Bladder microvascular endothelial cell (primary cell): Measurements from ENCODE around the gene BRICD5. TPM values are rescaled to one million over a fixed set of nuclear protein-coding genes. Genes with fewer than 3 reads are reported as not detected.

ENCODE experiments used
- total RNA-seq: library from RNA; depleted of rRNA; stranded (reverse); fragments of >200 nt; gene quantifications from 2 replicates; pipeline ENCODE4 v1.2.3, GENCODE V29; 2014

The BRICD5 gene
- 2.1 and 5.0 TPM in 2 replicates for total RNA-seq

DNA sequence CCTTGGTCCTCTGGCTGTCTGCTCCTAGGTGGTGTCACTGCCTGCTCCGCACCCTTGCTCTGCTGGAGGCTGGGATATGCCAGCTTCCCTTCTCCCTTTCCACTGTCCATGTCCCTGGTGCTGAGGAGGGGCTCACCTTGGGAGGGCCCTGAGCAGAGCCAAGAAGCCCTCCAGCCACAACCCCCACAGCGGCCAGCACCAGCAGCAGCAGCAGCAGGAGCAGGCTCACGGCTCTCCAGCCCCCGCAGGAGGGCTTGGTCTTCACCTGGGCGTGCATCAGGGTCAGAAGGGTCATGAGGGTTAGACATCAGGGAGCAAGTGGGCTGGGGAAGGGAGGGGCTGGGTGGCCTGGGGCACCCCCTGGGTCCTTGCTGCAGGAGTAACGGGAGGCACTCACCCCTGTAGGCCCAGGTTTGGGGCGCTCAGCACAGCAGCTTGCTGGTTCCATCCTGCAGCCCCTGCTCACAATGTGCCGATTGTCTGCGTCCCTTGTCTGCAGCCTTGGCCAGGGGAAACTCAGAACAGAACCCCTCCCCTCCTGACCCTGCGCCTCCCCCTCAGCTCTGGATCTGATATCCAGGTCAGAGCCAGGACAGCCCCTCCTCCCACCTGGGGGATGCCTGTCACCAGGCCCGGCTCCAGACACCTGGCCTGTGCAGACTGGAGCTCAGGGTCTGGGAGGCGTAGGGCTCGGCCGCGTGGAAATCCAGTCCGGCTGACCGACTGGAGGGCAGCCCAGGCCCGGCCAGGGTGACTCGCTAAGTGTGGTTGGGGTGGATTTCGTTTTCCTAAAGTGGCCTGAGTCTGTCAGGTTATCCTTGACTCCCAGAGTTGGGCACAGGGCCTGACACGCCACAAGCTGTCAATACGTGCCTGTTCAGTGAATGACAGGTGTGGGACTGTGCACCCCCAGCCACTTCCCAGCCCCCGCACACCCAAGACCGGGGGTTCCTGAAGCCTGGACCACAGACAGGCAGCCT, at the start of gene BRICD5:
Gene BRICD5, minus strand, starts transcription at position 478 of the 980 bp plus-strand sequence. Its CDS starts 30 bp downstream, at position 448.

GRCh38 chr16:2251296-2252111, 40.8 kb upstream of the BRICD5 start, which contains the start of gene ECI1:
ECI1 (minus strand) TSS chr16:2251587; CDS start chr16:2251566, 21 bp downstream.

DNA sequence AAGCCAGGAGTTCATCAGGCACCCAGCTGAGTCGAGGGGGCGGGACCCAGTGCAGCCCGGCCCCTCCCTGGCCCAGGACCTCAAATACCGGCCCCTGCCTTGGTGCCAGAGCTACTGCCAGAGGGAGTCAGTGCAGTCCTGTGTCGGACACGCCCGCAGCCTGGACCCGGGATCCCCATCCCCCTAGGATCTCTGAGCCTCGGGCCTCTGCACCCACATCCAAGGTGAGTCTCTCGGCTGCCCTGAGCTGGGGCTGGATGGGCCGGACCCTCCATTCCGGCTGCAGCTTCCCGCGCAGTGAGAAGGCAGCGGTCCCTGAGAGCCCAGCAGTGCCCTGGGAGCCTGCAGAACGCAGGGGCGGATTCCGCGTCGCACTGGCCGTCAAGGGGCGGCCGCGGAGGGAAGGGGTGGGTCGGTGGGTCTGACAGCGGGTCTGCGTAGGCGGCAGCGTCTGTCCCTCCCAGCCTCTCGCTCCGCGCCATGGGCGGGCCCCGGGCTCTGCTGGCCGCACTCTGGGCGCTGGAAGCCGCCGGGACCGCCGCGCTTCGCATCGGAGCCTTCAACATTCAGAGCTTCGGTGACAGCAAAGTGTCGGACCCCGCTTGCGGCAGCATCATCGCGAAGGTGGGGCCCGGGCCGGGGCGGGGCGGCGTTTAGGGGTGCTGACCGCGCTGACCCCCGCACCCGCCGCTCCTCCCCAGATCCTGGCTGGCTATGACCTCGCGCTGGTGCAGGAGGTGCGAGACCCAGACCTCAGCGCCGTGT, 25.9 kb upstream of the BRICD5 start, which contains the start of gene DNASE1L2:
Gene DNASE1L2, plus strand, starts transcription at position 108 of the 765 bp plus-strand sequence. Its CDS starts 373 bp downstream, at position 481.

GRCh38 chr16:2223221-2223941, 12.7 kb upstream of the BRICD5 start, which contains the start of gene E4F1:
E4F1 (plus strand) TSS chr16:2223591; CDS start chr16:2223614, 23 bp downstream.

GRCh38 chr16:2214719-2214968, 4.0 kb upstream of the BRICD5 start, which contains the start of gene PGP:
PGP (minus strand) TSS chr16:2214840; CDS start chr16:2214777, 63 bp downstream.

DNA sequence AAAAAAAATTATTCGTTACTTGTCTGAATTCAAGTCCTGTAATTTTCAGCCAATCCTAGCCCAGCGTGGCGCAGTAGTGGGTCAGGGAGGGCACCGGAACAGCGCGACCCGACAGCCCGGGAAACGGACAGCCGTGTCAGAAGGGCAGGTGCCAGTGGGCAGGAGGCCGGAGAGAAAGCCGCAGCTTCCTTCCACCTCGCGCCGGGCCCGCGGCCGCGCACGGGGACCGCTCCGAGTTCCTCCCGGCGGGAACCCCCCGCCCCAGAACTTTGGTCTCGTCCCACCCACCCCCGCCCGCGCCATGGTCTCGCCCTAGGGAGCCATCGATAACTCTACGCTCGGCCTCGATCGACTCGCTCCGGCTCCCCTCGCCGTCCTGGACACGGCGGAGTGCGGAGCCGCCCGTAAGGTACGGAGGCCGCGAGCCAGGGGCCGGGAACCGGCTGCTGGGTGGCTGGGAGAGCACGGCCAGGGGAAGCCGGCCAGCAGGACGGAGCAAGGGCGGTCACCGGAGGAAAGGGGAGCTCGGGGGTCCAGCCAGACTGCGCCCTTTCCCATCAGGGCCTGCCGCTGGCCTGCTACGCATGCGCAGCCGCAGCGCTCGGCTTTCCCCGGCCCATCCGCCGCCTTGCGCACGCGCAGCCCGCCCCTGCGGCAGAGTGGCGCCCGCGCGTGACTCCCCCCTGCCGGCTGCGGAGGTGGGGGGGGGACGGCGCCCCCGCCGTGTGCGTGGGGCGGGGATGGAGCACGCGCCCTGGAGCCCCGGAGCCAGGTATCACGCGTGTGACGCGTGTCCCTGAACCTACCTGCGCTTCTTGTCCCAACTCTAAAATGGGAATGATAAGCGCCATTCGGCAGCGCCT, 5.3 kb downstream of the BRICD5 start, which contains the start of gene MLST8:
Gene MLST8, plus strand, starts transcription at position 351 of the 863 bp plus-strand sequence. CDS start 632 bp downstream, outside the sequence.

DNA sequence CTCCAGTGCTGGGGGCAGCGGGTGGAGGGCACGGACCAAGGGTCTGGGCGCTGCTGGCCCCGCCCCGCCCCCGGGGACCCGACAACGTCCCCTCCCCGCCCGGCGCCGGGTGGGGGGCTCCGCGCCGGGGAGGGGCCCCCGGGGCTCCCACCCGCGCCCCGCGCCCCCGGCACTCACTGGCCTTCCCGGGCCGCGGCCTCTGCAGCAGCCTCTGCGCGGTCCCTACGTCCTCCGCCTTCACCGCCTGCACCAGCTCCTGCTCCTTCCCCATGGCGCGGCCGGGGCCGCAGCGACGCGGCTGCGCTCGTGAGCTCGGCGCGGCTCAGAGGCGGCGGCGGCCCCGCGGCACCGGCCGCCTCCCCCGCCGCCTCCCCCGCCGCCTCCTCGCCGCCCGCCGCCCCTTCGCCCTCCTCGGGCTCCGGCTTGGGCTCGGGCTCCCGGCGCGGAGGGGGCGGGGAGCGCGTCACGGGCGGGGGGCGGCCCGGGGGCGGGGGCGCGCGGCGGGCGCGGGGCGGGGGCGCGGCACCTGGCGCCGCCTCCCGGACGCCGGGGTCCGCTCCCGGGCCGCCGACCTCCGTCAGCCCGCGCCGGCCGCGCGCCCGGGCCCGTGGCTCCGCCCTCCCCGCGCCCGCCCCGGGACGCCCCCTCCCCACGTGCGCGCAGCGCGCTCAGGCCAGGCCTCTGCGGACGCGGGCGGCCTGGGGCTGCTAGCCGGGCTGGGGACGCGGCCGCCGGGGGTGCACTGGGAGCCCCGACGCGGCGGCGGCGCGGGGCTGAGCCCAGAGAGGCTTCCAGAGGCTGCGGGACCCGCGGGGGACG, 14.3 kb downstream of the BRICD5 start, which contains the start of gene CASKIN1:
Gene CASKIN1, minus strand, starts transcription at position 444 of the 819 bp plus-strand sequence. Its CDS starts 173 bp downstream, at position 271.

Other genes with a start within 250 kb of the BRICD5 start
- 1,957 and 2,987 TPM in 2 replicates for gene RPS2, start 246.0 kb downstream of the BRICD5 start, total RNA-seq
- gene RNF151, start 244.0 kb downstream of the BRICD5 start, total RNA-seq = not detected in 2 replicates
- 33.7 and 61.0 TPM in 2 replicates for gene TBL3, start 238.8 kb downstream of the BRICD5 start, total RNA-seq
- 0.13 and 0.16 TPM in 2 replicates for gene NOXO1, start 229.4 kb downstream of the BRICD5 start, total RNA-seq
- 11.1 and 12.3 TPM in 2 replicates for gene GFER, start 226.7 kb downstream of the BRICD5 start, total RNA-seq
- 0.65 and 2.8 TPM in 2 replicates for gene SYNGR3, start 220.9 kb downstream of the BRICD5 start, total RNA-seq
- gene ZNF598, start 201.0 kb downstream of the BRICD5 start, total RNA-seq = 11.2 and 24.5 TPM in 2 replicates
- gene NPW, start 191.1 kb downstream of the BRICD5 start, total RNA-seq = 0.16 TPM in 1 of 2 replicates, not detected in the other
- 52.4 and 55.7 TPM in 2 replicates for gene NHERF2, start 184.0 kb downstream of the BRICD5 start, total RNA-seq
- 23.5 and 61.5 TPM in 2 replicates for gene NTHL1, start 163.0 kb downstream of the BRICD5 start, total RNA-seq
- 32.4 and 79.5 TPM in 2 replicates for gene TSC2, start 162.9 kb downstream of the BRICD5 start, total RNA-seq
- gene PKD1, start 75.0 kb downstream of the BRICD5 start, total RNA-seq = 36.4 and 82.1 TPM in 2 replicates
- 0.49 and 0.88 TPM in 2 replicates for gene RAB26, start 62.2 kb downstream of the BRICD5 start, total RNA-seq
- 59.9 and 113 TPM in 2 replicates for gene TRAF7, start 55.1 kb downstream of the BRICD5 start, total RNA-seq
- 0.50 TPM in 1 of 2 replicates, not detected in the other for gene CASKIN1, start 14.3 kb downstream of the BRICD5 start, total RNA-seq
- gene MLST8, start 5.4 kb downstream of the BRICD5 start, total RNA-seq = 10.5 and 12.0 TPM in 2 replicates
- gene PGP, start 4.0 kb upstream of the BRICD5 start, total RNA-seq = 10.7 and 14.7 TPM in 2 replicates
- 28.0 and 35.9 TPM in 2 replicates for gene E4F1, start 12.7 kb upstream of the BRICD5 start, total RNA-seq
- 0.32 and 0.63 TPM in 2 replicates for gene DNASE1L2, start 25.6 kb upstream of the BRICD5 start, total RNA-seq
- 19.2 and 23.5 TPM in 2 replicates for gene ECI1, start 40.7 kb upstream of the BRICD5 start, total RNA-seq
- gene RNPS1, start 57.3 kb upstream of the BRICD5 start, total RNA-seq = 42.6 and 62.1 TPM in 2 replicates
- 19.4 and 67.6 TPM in 2 replicates for gene ABCA3, start 129.9 kb upstream of the BRICD5 start, total RNA-seq
- 22.8 and 41.6 TPM in 2 replicates for gene CCNF, start 218.6 kb upstream of the BRICD5 start, total RNA-seq
- gene TEDC2, start 249.2 kb upstream of the BRICD5 start, total RNA-seq = 5.9 and 7.1 TPM in 2 replicates